ENCODE measurements around the gene DNAJC1. TPM values are rescaled to one million over a fixed set of nuclear protein-coding genes. Genes with fewer than 3 reads are reported as not detected.

The DNAJC1 gene
- total RNA-seq, 2 donors from 2014 or later = 22.2 to 27.8 TPM

DNA sequence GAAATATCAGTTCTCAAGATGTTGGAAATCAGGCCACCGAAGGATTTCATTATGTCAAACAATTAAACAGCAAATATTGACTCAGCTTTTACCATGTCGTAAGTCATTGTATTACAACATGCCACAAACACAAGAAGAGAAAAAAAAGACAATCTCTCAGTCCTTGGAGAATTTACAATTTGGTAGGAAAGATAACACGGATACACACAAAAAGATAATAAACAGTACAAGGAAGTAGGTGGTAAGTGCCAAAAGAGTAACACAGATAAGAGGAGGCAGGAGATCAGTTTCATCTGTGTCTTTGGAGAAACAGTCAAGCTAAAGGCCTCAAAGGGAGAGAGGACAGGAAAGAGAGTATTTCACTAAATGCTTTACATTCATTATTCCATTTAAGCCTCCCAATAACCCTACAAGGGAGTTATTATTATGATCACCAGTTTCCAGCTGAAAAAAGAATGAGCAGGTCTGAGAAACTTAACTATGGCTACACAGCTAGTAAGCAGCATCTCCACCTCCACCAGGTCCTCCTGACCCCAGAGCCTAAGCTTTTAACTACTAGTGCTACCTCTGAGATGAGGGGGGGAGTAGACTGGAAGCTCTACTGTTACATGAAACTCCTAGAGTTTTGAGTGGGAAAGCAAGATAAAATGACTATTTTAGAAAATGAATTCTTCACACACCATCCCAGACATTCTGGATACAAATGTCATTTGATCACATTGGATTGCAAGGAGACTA lies 13.9 kb upstream of the DNAJC1 start:
- DNase-seq (ENCODE audit: low spot score in 2 of 2) (no peak), ATAC-seq (no peak)
- Mint-ChIP-seq H3K9me3 (peaks cover 7 to 11% of the 10 kb centered on the region in 2 donors), H3K27ac (no peak overlapping the region), H3K36me3 (peaks cover 0 to 4% of the 10 kb centered on the region in 2 donors)

DNA sequence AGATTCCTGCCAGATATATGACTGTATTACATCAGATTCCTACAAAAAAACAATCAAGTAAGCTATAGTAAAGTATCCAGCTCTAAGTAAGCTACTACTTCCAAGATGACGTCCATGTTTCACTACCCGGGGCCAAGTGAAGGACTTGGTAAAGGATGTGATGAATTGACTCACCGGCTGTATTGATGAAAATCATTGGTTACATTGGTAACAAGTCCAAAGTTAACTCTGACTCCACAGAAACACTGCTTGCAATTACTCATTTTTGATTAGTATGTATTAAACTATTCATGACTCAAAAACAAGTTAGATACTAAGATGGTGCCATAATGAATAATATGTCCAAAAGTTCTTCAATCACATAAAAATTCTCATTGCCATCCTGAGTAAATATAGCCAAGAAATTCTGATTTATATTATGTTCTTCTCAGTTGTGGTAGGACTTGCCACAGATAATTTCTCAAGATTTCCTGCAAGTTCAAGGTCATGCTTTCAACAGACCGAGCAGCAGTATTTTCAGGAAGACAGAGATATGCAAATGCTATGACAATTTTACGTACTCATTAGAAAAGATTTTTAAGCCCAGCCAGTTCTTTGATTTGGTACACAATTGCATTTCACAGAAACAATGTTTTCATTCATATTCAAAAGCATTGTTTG lies 12.6 kb upstream of the DNAJC1 start:
- ATAC-seq (no peak), DNase-seq (ENCODE audit: low spot score in 2 of 2) (no peak)
- no peaks in the 10 kb centered on the region for H3K36me3 Mint-ChIP-seq
- H3K27ac Mint-ChIP-seq = no peak overlapping the region
- H3K9me3 Mint-ChIP-seq = peaks cover 0 to under 1% of the 10 kb centered on the region in 2 donors

DNA sequence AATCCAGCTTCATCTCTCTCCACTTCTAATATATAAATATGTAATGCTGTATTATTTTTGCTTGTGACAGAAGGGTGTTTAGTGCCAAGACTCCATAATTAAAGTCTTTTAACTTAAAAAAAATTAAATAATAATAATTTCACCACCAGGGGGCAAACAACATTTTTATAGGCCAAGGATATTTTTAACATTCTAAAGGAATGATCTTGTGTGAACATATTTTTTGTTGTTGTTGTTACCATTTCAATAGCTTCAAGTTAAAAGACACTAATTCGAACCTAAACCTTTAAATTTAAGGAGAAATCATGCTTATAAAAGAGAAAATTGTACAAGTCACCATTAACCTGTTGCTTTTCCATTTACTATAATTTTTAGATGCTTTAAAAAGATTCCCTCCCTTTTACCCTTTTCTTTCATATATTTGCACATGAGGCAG lies 7.5 kb upstream of the DNAJC1 start:
- ATAC-seq (no peak), DNase-seq (ENCODE audit: low spot score in 2 of 2) (no peak)
- peaks cover 0 to 8% of the 10 kb centered on the region in 2 donors for H3K36me3 Mint-ChIP-seq
- no peak overlapping the region for H3K27ac Mint-ChIP-seq
- no peaks in the 10 kb centered on the region for H3K9me3 Mint-ChIP-seq

DNA sequence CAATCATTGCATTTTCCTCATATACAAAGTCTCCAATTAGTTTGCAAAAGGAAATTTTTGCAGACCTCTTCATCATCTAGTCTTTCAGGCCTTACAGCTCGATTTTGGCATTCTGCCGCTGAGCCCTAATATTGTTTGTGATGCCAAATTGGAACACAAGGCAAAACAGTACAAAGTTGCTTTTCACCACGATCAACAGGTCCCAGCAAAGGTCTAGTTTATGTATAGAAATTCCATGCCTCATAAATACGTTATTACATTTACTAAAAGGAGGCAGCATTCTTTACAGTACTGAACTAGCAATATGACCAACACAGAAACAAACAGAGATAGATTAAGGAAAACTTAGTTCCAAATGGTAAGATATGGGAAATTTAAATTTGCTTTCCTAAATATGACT lies 7.0 kb upstream of the DNAJC1 start:
- ATAC-seq = no peak
- DNase-seq (ENCODE audit: low spot score in 2 of 2) = no peak
- H3K27ac Mint-ChIP-seq = no peak overlapping the region
- H3K9me3 Mint-ChIP-seq = no peaks in the 10 kb centered on the region
- peaks cover 0 to 8% of the 10 kb centered on the region in 2 donors for H3K36me3 Mint-ChIP-seq

DNA sequence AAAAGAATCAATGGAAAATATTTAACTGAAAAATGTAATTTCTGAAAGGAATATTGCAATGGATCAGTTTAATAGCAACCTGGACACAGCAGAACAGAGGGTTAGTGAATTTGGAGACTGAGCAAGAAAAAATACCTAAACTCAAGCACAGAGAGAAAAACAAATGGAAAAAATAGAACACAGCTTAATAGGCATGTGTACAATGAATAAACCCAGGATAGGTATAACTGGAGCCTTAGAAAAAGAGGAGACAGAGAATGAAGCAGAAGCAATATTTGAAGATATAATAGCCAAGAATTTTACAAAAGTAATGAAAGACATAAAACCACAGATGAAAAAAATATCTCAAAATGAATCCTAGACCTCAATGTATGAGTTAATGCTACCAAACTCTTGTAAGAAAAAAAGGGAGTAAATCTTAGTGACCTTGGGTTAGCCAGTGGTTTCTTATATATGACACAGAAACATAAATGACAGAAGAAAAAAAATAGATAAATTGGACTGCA lies 2.9 kb upstream of the DNAJC1 start:
- DNase-seq (ENCODE audit: low spot score in 2 of 2) (no peak), ATAC-seq (no peak)
- no peaks in the 10 kb centered on the region for H3K9me3 Mint-ChIP-seq
- no peak overlapping the region for H3K27ac Mint-ChIP-seq
- H3K36me3 Mint-ChIP-seq = peaks cover 7 to 15% of the 10 kb centered on the region in 2 donors

DNA sequence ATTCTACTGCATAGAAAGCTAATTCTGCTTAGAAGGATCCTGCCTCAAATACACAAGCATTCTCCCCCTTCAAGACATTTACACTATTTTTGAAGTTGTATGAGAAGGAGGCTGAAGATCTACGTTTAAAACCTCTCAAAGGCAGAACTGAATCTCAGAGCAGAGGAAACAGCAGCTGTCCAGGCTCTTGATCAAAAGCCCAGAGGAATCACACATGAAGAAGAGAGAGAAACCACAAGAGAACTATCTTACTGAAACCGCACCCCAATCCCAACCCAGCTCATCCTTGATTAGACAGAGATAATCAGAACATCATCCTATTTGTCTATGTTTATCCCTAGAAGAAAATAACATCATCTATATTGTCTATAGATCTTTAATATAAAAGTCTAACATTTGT lies 2.2 kb upstream of the DNAJC1 start:
- DNase-seq (ENCODE audit: low spot score in 2 of 2) = no peak
- Mint-ChIP-seq H3K36me3 (peaks cover 7 to 15% of the 10 kb centered on the region in 2 donors), H3K27ac (no peak overlapping the region), H3K9me3 (no peaks in the 10 kb centered on the region)
- no peak for ATAC-seq

DNA sequence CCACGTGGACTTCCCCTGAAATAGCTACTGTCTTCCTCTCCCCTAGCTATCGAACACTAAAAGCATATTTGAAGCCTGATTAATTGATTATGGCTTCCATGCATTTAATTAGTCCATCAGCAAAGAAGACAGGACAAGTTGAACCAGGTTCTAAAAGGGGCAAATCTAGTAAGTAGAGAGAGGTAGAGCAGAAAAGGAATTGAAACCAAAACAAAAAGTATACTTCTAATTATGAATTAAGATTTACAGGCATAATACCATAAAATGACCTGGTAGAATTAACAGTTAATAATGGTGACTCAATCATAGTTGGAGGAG lies 393 bp upstream of the DNAJC1 start:
- Mint-ChIP-seq H3K27ac (peak overlapping the region; percentile 77 to 84), H3K36me3 (peaks cover 7 to 25% of the 10 kb centered on the region in 2 donors), H3K9me3 (no peaks in the 10 kb centered on the region)
- no peak for DNase-seq (ENCODE audit: low spot score in 2 of 2)
- no peak for ATAC-seq

DNA sequence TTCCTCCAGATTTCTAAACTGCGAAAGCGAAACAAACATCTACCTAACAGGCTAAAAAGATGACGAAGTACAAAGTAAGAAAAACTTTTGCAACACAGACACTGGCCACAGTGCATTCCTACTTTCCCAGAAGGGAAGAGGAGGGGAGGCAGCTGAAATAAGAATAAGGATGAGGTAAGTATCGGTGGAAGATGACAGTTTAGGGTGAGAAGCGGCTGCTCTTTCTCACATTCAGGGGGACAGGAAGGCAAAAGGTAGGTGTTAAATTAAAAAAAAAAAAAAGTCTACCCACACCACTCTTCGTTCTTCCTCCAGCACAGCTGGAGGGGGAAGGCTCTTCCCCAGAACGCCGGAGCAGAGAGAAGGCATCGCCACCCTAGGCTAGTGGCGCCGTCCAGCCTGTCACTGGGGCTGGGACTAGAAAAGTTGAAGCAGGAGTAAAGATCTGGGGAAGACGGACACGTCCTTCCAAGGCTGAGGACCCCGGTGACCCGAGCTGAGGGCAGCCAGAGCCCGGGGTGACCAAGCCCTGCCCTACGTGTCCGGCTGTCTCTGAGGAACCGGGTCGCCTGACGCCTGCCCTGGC lies 846 bp downstream of the DNAJC1 start:
- Mint-ChIP-seq H3K36me3 (peaks cover 7 to 25% of the 10 kb centered on the region in 2 donors), H3K9me3 (no peaks in the 10 kb centered on the region), H3K27ac (peak overlapping the region; percentile 84 to 99)
- DNase-seq (ENCODE audit: low spot score in 2 of 2) (no peak), ATAC-seq (peak; percentile 1 to 10)

DNA sequence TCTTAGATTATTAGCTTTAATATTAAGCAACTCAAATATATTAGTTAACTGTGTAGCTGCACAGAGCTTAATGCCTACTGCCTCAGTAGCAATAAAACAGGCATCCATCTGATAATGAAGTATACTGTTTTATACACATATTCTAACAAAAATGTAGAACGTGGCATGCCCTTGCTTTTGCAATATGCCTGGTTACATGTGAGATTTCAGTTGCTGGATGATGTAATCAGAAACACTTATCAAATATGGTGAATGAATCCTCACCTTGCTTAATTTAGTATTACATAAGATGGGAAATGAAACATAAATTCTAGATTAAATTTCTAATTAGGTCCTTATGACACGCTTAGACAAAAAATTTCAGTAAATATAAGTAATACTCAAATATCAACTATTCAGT lies 8.0 kb downstream of the DNAJC1 start:
- Mint-ChIP-seq H3K36me3 (peaks cover 0 to 9% of the 10 kb centered on the region in 2 donors), H3K9me3 (no peaks in the 10 kb centered on the region), H3K27ac (no peak overlapping the region)
- no peak for ATAC-seq
- no peak for DNase-seq (ENCODE audit: low spot score in 2 of 2)

DNA sequence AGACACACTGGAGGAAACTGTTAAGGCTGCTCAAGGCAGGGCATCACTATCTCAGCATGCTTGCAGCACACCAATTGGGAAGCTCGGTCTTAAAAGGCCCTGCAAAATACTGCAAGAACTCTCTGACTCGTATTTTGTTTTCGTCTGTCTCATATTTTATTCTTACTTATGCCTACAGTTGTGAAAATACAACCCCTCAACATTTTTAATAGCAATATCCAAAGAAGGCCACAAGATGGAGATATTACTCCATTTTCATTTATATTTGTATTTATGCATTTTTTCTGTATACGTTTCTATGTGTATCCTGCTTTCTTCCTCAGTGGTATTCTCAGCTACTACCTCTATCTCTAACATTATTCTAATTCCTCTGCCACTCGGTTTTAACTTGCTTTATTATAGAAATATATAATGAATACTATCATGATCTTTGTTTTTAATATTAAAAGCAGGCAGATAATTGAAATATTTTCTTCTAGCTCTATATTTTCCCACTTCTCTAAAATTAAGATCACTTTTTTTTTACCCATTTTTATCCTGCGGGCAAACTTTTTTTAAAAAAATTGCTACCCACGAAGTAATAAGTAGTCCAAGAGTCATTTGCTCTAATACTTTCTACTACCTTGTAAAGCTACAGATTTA lies 10.0 kb downstream of the DNAJC1 start:
- H3K9me3 Mint-ChIP-seq = no peaks in the 10 kb centered on the region
- ATAC-seq (no peak), DNase-seq (ENCODE audit: low spot score in 2 of 2) (no peak)
- H3K36me3 Mint-ChIP-seq = no peaks in the 10 kb centered on the region
- H3K27ac Mint-ChIP-seq = no peak overlapping the region

DNA sequence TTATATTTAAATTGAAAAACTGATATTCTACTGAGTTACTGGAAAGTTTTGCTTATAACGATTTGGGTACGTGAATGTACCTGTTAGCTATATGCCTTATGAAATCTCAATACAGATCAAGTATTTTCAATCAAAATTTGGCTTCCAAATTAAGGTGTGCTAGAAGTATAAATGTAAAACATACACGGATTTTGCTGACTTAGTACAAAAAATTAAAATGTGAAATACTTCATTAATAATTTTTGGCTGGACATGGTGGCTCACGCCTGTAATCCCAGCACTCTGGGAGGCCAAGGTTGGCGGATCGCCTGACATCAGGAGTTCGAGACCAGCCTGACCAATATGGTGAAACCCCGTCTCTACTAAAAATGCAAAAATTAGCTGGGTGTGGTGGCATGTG lies 11.7 kb downstream of the DNAJC1 start:
- DNase-seq (ENCODE audit: low spot score in 2 of 2) = no peak
- peaks cover 0 to 5% of the 10 kb centered on the region in 2 donors for H3K36me3 Mint-ChIP-seq
- peaks cover 0 to 3% of the 10 kb centered on the region in 2 donors for H3K9me3 Mint-ChIP-seq
- ATAC-seq = no peak
- H3K27ac Mint-ChIP-seq = no peak overlapping the region

DNA sequence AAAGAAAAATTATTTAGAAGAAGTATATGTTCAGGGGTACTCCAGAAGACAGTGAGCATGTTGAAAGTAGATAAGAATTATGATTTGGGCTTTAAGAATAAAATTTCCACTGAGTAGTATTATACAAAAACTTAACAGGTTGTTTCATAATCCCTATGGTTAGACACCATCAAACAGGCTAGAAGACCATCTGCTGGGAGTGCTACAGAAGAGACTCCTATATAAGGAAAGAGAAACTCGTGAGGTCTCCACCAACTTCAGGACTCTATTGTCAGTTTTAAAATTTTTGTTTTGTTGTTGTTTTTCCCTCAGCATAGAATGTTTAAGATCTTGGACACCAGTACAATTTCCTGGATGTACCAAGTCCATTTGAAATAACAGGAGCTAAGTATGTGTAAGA lies 13.1 kb downstream of the DNAJC1 start:
- H3K27ac Mint-ChIP-seq = no peak overlapping the region
- H3K9me3 Mint-ChIP-seq = peaks cover 0 to 3% of the 10 kb centered on the region in 2 donors
- DNase-seq (ENCODE audit: low spot score in 2 of 2) = no peak
- no peak for ATAC-seq
- peaks cover 0 to 9% of the 10 kb centered on the region in 2 donors for H3K36me3 Mint-ChIP-seq

DNA sequence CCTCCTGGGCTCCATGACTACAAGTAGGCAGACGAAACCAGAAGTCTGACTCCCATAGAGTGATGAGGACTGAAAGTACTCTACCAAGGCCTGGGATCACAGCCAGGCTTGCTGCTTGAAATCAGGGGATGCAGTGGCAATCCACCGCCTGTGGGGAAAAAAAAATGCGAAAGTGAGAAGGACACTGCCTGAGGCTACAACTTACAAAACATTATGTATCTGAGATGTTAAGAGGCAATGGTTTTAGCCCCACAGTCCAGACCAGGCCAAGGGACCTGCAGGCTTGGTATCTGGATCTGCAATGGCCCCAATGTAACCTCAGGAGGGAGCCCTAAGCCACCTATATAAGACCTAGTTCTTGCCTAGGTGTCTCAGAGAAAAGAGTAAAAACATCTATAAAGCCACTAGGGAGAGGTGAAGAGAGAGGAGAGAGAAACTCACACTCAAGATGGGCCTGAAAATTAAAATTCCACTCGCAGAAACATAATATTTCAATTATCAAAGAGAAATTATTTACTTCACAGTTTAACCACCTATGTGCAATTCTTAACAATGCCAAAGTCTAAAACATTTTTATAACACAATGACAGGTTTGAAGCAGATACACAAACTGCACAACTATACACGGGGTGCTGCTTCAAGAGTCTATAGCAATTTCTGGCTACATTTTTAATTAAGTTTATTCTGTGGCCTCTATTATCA lies 13.9 kb downstream of the DNAJC1 start:
- peaks cover 0 to 3% of the 10 kb centered on the region in 2 donors for H3K9me3 Mint-ChIP-seq
- ATAC-seq (peak; percentile 74 to 79), DNase-seq (ENCODE audit: low spot score in 2 of 2) (peak in 1 of 2 donors; percentile 15)
- peaks cover 0 to 9% of the 10 kb centered on the region in 2 donors for H3K36me3 Mint-ChIP-seq
- H3K27ac Mint-ChIP-seq = no peak overlapping the region

DNA sequence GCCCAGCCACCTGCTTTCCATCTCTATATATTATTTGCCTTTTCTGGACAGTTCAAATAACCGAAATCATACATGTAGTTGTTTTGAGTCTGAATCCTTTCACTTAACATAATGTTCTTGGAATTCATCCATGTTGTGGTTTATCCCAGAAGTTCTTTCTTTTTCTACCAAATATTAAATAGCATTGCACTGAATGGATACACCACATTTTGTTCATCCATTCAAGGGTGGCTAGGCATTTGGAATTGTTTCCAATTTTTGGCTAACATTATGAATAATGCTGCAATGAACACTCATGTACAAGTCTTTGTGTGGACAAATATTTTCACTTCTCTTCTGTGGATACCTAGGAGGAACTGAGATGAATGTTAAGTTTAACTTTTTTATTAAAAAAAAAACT lies 18.0 kb downstream of the DNAJC1 start:
- peaks cover 0 to 3% of the 10 kb centered on the region in 2 donors for H3K9me3 Mint-ChIP-seq
- H3K27ac Mint-ChIP-seq = no peak overlapping the region
- ATAC-seq (no peak), DNase-seq (ENCODE audit: low spot score in 2 of 2) (no peak)
- peaks cover 4 to 9% of the 10 kb centered on the region in 2 donors for H3K36me3 Mint-ChIP-seq

DNA sequence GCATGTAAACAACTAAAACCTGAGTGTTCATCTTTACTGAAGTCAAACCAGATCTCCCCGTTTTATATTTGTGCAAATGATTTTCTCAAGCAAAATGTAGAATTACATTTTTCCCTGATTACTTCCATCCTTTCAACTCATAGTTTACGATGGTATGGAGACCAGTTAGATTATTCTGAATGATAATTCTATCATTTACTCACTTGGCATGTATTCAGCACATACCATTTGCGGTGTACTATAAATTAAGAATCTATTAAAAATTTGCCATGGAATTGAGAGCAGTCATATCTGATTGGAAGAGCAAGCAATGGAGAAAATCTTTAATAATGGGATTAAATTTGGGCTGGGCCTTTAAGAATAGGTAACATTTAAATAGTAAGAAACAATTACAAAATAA lies 22.4 kb downstream of the DNAJC1 start:
- H3K27ac Mint-ChIP-seq = no peak overlapping the region
- ATAC-seq (no peak), DNase-seq (ENCODE audit: low spot score in 2 of 2) (no peak)
- H3K36me3 Mint-ChIP-seq = peaks cover 1 to 4% of the 10 kb centered on the region in 2 donors
- no peaks in the 10 kb centered on the region for H3K9me3 Mint-ChIP-seq

DNA sequence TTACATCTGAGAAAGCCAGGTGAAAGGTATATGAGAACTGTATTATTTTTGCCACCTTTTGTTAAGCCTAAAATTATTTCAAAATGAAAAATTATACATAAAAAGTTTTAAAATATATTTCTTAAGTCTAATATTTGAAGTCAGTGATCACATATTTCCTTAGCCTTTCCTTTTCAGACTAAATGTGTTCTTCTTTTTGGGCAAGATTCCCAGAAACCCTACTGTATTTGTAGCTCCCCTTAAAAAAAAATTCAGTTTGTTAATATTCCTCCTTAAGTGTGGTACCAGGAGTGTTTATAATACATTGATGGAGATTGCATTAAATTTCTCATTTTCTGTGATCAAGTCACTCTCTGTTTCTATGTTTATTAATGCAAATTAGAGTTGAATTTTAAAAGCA lies 22.8 kb downstream of the DNAJC1 start:
- H3K27ac Mint-ChIP-seq = no peak overlapping the region
- no peaks in the 10 kb centered on the region for H3K9me3 Mint-ChIP-seq
- H3K36me3 Mint-ChIP-seq = peaks cover 0 to 4% of the 10 kb centered on the region in 2 donors
- ATAC-seq = no peak
- DNase-seq (ENCODE audit: low spot score in 2 of 2) = no peak
